K562 (cell line): Measurements from ENCODE around the gene CLEC4F. TPM values are rescaled to one million over a fixed set of nuclear protein-coding genes. Genes with fewer than 3 reads are reported as not detected.

ENCODE experiments used
- ATAC-seq: fragments of 200-7000 bp; cut with Tn5 transposase; 3 replicates; pipeline ENCODE4 v1.9.1; 2020; ENCODE audit warnings: moderate library complexity
- BruUV-seq: library from RNA; stranded (reverse); fragments of 400-500 nt; replicated peaks from 2 replicates; lab custom pipeline; 2021; lab: Mats Ljungman, UMichigan
- CTCF ChIA-PET: fragments of 300-600 bp; formaldehyde crosslinking; extraction: SDS; loops from one replicate; lab custom pipeline; 2021; ENCODE audit warnings: low intra/inter-chr PET ratio; lab: Yijun Ruan, JAX
- POLR2A ChIA-PET: fragments of 300-600, 350-650 bp; sonication (Branson Sonifier 250); formaldehyde crosslinking; extraction: SDS; loops from one replicate; lab custom pipeline; 2021; ENCODE audit warnings: antibody characterized with exemption, inconsistent platforms; lab: Yijun Ruan, JAX
- DNase-seq, 4 experiments: peaks; one replicate each; pipeline versions ENCODE4 v3.0.0 to v3.0.0-alpha.2; 2011 to 2018; ENCODE audit warnings: low spot score in 3 of 4, mixed read lengths in 3 of 4; ENCODE audit errors: extremely low read depth in 1 of 4
- FAIRE-seq: peaks from 2 replicates; lab custom pipeline; 2011; peaks lifted over from hg19 to GRCh38; lab: Jason Lieb, UNC
- H2AFZ ChIP-seq: 2 replicates; pipeline ENCODE4 v1.6.0; 2011; ENCODE audit warnings: low read depth, low read length, control low read depth, inconsistent platforms
- H3K27ac ChIP-seq: fragments of 200-600 bp; 3 replicates; pipeline ENCODE4 v1.8.0; 2011; ENCODE audit warnings: low read depth, mild to moderate bottlenecking, control low read depth, inconsistent platforms, low read length, moderate library complexity, mixed read lengths; ENCODE audit errors: extremely low read depth
- H3K27me3 ChIP-seq, 2 experiments: fragments of 300-600 bp in 1 of 2; 2 replicates in 1 of 2; 3 replicates in 1 of 2; pipeline versions ENCODE4 v1.6.0 to v1.8.0; 2011; ENCODE audit warnings: inconsistent platforms in 2 of 2, low read length in 2 of 2, mild to moderate bottlenecking in 1 of 2, mixed read lengths in 1 of 2, moderate library complexity in 1 of 2; ENCODE audit not compliant: control insufficient read depth in 2 of 2, insufficient read depth in 2 of 2
- H3K36me3 ChIP-seq: fragments of 300-600 bp; 3 replicates; pipeline ENCODE4 v1.8.0; 2011; ENCODE audit warnings: mild to moderate bottlenecking, low read length, inconsistent platforms; ENCODE audit not compliant: control insufficient read depth, insufficient read depth
- H3K4me1 ChIP-seq, 2 experiments: fragments of 200-600 bp in 1 of 2; replicated peaks in 1 of 2; 2 replicates in 1 of 2; 3 replicates in 1 of 2; pipeline versions ENCODE4 v1.5.1 to v1.8.0; 2011; ENCODE audit warnings: inconsistent platforms in 2 of 2, low read length in 2 of 2, mild to moderate bottlenecking in 1 of 2, mixed read lengths in 1 of 2, moderate library complexity in 1 of 2; ENCODE audit not compliant: control insufficient read depth in 2 of 2, insufficient read depth in 2 of 2
- H3K4me2 ChIP-seq: 2 replicates; pipeline ENCODE4 v1.6.1; 2011; ENCODE audit warnings: low read length, control low read depth, inconsistent platforms, mixed read lengths; ENCODE audit not compliant: insufficient read depth
- H3K4me3 ChIP-seq: fragments of 200-600 bp; sonication (generic), shearing (Covaris generic); 2 replicates; pipeline ENCODE4 v1.5.1; 2016; ENCODE audit warnings: control low read depth, inconsistent platforms
- H3K79me2 ChIP-seq: fragments of 200-600 bp; 3 replicates; pipeline ENCODE4 v1.8.0; 2011; ENCODE audit warnings: low read length, inconsistent platforms; ENCODE audit not compliant: control insufficient read depth, insufficient read depth
- H3K9ac ChIP-seq, 2 experiments: 2 replicates each; pipeline versions ENCODE4 v1.6.0 to v1.6.1; 2011; ENCODE audit warnings: low read depth in 2 of 2, low read length in 2 of 2, control low read depth in 1 of 2, inconsistent platforms in 1 of 2, mild to moderate bottlenecking in 1 of 2, mixed read lengths in 1 of 2; ENCODE audit not compliant: insufficient read depth in 1 of 2
- H3K9me1 ChIP-seq: one replicate; pipeline ENCODE4 v1.6.0; 2011; ENCODE audit warnings: inconsistent platforms, mild to moderate bottlenecking, low read length, moderate library complexity; ENCODE audit not compliant: control insufficient read depth, insufficient read depth
- H3K9me3 ChIP-seq: replicated peaks from 2 replicates; pipeline ENCODE4 v1.5.1; 2011; ENCODE audit warnings: low read depth, low read length, inconsistent platforms; ENCODE audit not compliant: control insufficient read depth, insufficient read depth
- H4K20me1 ChIP-seq: replicated peaks from 2 replicates; pipeline ENCODE4 v1.6.1; 2011; ENCODE audit warnings: low read length, inconsistent platforms, mixed read lengths; ENCODE audit not compliant: control insufficient read depth, insufficient read depth
- ARNT ChIP-seq, 2 experiments: fragments of 450-650 bp; IDR thresholded peaks; 2 replicates each; pipeline ENCODE4 v1.6.1; 2016; ENCODE audit warnings: mild to moderate bottlenecking in 1 of 2
- ETV1 ChIP-seq: fragments of 450-650 bp; conservative IDR thresholded peaks from 2 replicates; pipeline ENCODE4 v1.6.1; 2016; ENCODE audit warnings: missing genetic modification characterization, control low read depth, low read depth, missing compliant biosample characterization
- FOS ChIP-seq: IDR thresholded peaks from 3 replicates; pipeline ENCODE4 v1.6.1; 2011; ENCODE audit not compliant: insufficient read length; ENCODE audit errors: extremely low read depth
- FOXK1 ChIP-seq: sonication (generic); formaldehyde crosslinking; IDR thresholded peaks from 2 replicates; pipeline ENCODE4 v1.8.0; 2022; ENCODE audit warnings: missing genetic modification reagents, mild to moderate bottlenecking, borderline replicate concordance
- IRF2 ChIP-seq: sonication (generic); formaldehyde crosslinking; IDR thresholded peaks from 2 replicates; pipeline ENCODE4 v1.8.1; 2022; ENCODE audit warnings: mild to moderate bottlenecking, missing genetic modification reagents
- KAT8 ChIP-seq: fragments of 450-650 bp; IDR thresholded peaks from 2 replicates; pipeline ENCODE4 v1.6.1; 2016; ENCODE audit warnings: low read depth, mild to moderate bottlenecking
- NCOR1 ChIP-seq: fragments of 450-650 bp; IDR thresholded peaks from 2 replicates; pipeline ENCODE4 v1.6.1; 2016; ENCODE audit warnings: mild to moderate bottlenecking, moderate library complexity
- SETDB1 ChIP-seq: IDR thresholded peaks from one replicate; pipeline ENCODE4 v1.6.1; 2012; ENCODE audit warnings: low read length, control low read depth, inconsistent platforms
- SP2 ChIP-seq: IDR thresholded peaks from 2 replicates; pipeline ENCODE4 v1.6.1; 2011; ENCODE audit warnings: mild to moderate bottlenecking, low read depth, low read length, moderate library complexity; ENCODE audit not compliant: poor library complexity, severe bottlenecking; ENCODE audit errors: extremely low read depth
- XRCC5 ChIP-seq: fragments of 200-400 bp; formaldehyde crosslinking; IDR thresholded peaks from 2 replicates; pipeline ENCODE4 v1.6.1; 2017; ENCODE audit warnings: low read depth, mild to moderate bottlenecking, low read length
- ZNF121 ChIP-seq: sonication (generic); formaldehyde crosslinking; conservative IDR thresholded peaks from 2 replicates; pipeline ENCODE4 v1.8.0; 2022; ENCODE audit warnings: missing genetic modification reagents
- ZNF41 ChIP-seq: fragments of 250-450 bp; sonication (Bioruptor Pico); conservative IDR thresholded peaks from 2 replicates; pipeline ENCODE4 v1.4.0; 2020; ENCODE audit warnings: mild to moderate bottlenecking
- ZNF75A ChIP-seq: fragments of 450-650 bp; formaldehyde crosslinking; IDR thresholded peaks from 2 replicates; pipeline ENCODE4 v1.4.0; 2020; ENCODE audit warnings: mild to moderate bottlenecking
- ZNF785 ChIP-seq: fragments of 250-450 bp; sonication (Bioruptor Pico); IDR thresholded peaks from 2 replicates; pipeline ENCODE4 v1.4.0; 2020; ENCODE audit warnings: mild to moderate bottlenecking
- ZSCAN29 ChIP-seq: fragments of 450-650 bp; IDR thresholded peaks from 2 replicates; pipeline ENCODE4 v1.6.1; 2017
- whole genome bisulfite sequencing: fragments of 100-300 bp; shearing (Covaris generic); methylation state at CpG from one replicate; pipeline ENCODE4 v1.1.6; 2016; ENCODE audit warnings: low coverage, mixed read lengths; ENCODE audit not compliant: insufficient coverage; ENCODE audit errors: missing lambda C conversion rate; 5-methylcytosine and 5-hydroxymethylcytosine counted together
- in situ Hi-C: fragments of 300-500 bp; cut with MboI; formaldehyde crosslinking; loops from 4 replicates; pipeline ENCODE4 v1.15.0; 2018; ENCODE audit warnings: inconsistent platforms, mixed read lengths
- intact Hi-C: fragments of 100-400 bp; cut with micrococcal nuclease; formaldehyde crosslinking; loops from 2 replicates; pipeline ENCODE4 v1.14.2; 2022
- polyA plus RNA-seq, 8 experiments: library from polyadenylated mRNA; depleted of rRNA in 4 of 8; stranded (reverse) in 5 of 8; unstranded in 3 of 8; fragments of >200 nt; fragmentation: Nextera tagmentation in 2 of 8; fragmentation: Illumina TruSeq in 1 of 8; extraction: Ambion mirVana in 2 of 8; extraction: Trizol in 1 of 8; gene quantifications; 2 replicates each; pipeline versions ENCODE4 v1.2.1 to v1.2.3, GENCODE V29; 2011 to 2014; ENCODE audit warnings: inconsistent platforms in 1 of 8, missing spikeins in 1 of 8
- total RNA-seq, 7 experiments: library from RNA; depleted of rRNA in 6 of 7; stranded (reverse); fragments of >200 nt in 6 of 7; fragmentation: Illumina TruSeq in 2 of 7; extraction: Trizol in 2 of 7; gene quantifications; 2 replicates each; pipeline versions ENCODE4 v1.2.1 to v1.2.3, GENCODE V29; 2011 to 2021; ENCODE audit warnings: low replicate concordance in 1 of 7
- TF ChIP-seq, protein P1 (sequence below): fragments of 450-650 bp; IDR thresholded peaks from 2 replicates; pipeline ENCODE4 v1.6.1; 2017; ENCODE audit warnings: antibody characterized with exemption, mild to moderate bottlenecking
- TF ChIP-seq, protein P2 (sequence below): fragments of 450-650 bp; IDR thresholded peaks from 2 replicates; pipeline ENCODE4 v1.6.1; 2016; ENCODE audit warnings: mild to moderate bottlenecking

The CLEC4F gene
- total and polyA plus RNA-seq, 9 of the 15 experiments (the other 6 are each of a cell fraction or from before 2014, with no cell fraction given): not detected

DNA sequence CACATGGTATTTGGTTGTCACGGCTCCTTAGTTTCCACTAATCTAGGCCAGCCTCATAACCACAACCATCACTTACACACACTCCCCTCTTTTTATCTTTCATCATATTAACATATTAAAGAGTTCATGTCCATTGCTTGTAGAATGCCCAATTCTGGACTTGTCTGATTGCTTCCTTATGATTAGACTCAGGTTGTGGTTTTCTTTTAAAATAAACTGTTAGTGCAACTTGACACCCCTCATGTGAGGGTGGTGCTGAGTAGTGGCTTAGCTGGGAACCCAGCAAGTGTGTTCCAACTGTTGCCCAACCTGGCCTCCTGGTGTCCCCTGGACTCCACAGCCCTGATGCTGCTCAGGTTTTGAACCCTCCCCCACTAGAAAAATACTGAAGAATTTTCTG, 35.3 kb upstream of the CLEC4F start (continued):
- TF ChIP-seq, protein P1, sequence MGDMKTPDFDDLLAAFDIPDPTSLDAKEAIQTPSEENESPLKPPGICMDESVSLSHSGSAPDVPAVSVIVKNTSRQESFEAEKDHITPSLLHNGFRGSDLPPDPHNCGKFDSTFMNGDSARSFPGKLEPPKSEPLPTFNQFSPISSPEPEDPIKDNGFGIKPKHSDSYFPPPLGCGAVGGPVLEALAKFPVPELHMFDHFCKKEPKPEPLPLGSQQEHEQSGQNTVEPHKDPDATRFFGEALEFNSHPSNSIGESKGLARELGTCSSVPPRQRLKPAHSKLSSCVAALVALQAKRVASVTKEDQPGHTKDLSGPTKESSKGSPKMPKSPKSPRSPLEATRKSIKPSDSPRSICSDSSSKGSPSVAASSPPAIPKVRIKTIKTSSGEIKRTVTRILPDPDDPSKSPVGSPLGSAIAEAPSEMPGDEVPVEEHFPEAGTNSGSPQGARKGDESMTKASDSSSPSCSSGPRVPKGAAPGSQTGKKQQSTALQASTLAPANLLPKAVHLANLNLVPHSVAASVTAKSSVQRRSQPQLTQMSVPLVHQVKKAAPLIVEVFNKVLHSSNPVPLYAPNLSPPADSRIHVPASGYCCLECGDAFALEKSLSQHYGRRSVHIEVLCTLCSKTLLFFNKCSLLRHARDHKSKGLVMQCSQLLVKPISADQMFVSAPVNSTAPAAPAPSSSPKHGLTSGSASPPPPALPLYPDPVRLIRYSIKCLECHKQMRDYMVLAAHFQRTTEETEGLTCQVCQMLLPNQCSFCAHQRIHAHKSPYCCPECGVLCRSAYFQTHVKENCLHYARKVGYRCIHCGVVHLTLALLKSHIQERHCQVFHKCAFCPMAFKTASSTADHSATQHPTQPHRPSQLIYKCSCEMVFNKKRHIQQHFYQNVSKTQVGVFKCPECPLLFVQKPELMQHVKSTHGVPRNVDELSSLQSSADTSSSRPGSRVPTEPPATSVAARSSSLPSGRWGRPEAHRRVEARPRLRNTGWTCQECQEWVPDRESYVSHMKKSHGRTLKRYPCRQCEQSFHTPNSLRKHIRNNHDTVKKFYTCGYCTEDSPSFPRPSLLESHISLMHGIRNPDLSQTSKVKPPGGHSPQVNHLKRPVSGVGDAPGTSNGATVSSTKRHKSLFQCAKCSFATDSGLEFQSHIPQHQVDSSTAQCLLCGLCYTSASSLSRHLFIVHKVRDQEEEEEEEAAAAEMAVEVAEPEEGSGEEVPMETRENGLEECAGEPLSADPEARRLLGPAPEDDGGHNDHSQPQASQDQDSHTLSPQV: no peak
- TF ChIP-seq IRF2 (CRISPR knock-in tag) (no peak), ETV1 (tag) (no peak)

- 7% methylated on average over 4 of the region's 4 CpGs for WGBS
- no peak for ATAC-seq
- Histone ChIP-seq H3K27ac (no peak overlapping the region), H2AFZ (no peak overlapping the region), H4K20me1 (no peaks in the 10 kb centered on the region), H3K9me3 (no peaks in the 10 kb centered on the region), H3K79me2 (no peaks in the 10 kb centered on the region), H3K36me3 (no peaks in the 10 kb centered on the region), H3K9me1 (no peaks in the 10 kb centered on the region), H3K4me2 (no peak overlapping the region), H3K4me1 (no peaks in the 10 kb centered on the region), H3K27me3 (peaks cover 3 to 7% of the 10 kb centered on the region in 2 experiments; a peak in 2 of 5 replicates), H3K9ac (no peak overlapping the region), H3K4me3 (no peak overlapping the region)
- intact Hi-C loops: no loop called here
- POLR2A ChIA-PET: no interaction called here
- in situ Hi-C loops: no loop called here
- no peak for FAIRE-seq
- CTCF ChIA-PET: no interaction called here
- no peak for DNase-seq
- no TSS peak for BruUV-seq
- TF ChIP-seq SP2: no peak
- no peak for TF ChIP-seq ZNF75A (CRISPR knock-in tag)
- no peak for TF ChIP-seq KAT8
- no peak for TF ChIP-seq ARNT (IDR thresholded peaks at IDR 0.05)
- no peak for TF ChIP-seq SETDB1
- TF ChIP-seq ZNF121 (CRISPR knock-in tag): no peak
- TF ChIP-seq NCOR1: no peak
- TF ChIP-seq, protein P2, sequence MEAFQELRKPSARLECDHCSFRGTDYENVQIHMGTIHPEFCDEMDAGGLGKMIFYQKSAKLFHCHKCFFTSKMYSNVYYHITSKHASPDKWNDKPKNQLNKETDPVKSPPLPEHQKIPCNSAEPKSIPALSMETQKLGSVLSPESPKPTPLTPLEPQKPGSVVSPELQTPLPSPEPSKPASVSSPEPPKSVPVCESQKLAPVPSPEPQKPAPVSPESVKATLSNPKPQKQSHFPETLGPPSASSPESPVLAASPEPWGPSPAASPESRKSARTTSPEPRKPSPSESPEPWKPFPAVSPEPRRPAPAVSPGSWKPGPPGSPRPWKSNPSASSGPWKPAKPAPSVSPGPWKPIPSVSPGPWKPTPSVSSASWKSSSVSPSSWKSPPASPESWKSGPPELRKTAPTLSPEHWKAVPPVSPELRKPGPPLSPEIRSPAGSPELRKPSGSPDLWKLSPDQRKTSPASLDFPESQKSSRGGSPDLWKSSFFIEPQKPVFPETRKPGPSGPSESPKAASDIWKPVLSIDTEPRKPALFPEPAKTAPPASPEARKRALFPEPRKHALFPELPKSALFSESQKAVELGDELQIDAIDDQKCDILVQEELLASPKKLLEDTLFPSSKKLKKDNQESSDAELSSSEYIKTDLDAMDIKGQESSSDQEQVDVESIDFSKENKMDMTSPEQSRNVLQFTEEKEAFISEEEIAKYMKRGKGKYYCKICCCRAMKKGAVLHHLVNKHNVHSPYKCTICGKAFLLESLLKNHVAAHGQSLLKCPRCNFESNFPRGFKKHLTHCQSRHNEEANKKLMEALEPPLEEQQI: no peak
- TF ChIP-seq FOS: no peak
- no peak for TF ChIP-seq FOXK1
- TF ChIP-seq ZNF785 (CRISPR knock-in tag): no peak
- TF ChIP-seq ZSCAN29: no peak
- TF ChIP-seq ZNF41 (CRISPR knock-in tag): no peak
- no peak for TF ChIP-seq XRCC5
Observed at GRCh38 chr2:70854411-70854810, 34.0 kb upstream of the CLEC4F start.
